Mammary epithelial cell (primary cell): ENCODE results near the gene RNF214.

Source experiments
- EZH2 ChIP-seq: IDR thresholded peaks from 2 replicates; pipeline ENCODE4 v1.6.1; 2012; ENCODE audit warnings: low read length, inconsistent platforms, borderline replicate concordance
- TF ChIP-seq, protein P1 (sequence below), 2 donors: IDR thresholded peaks in 1 of 2; conservative IDR thresholded peaks in 1 of 2; 2 replicates each; pipeline ENCODE4 v1.5.1; 2011 to 2012; ENCODE audit warnings: inconsistent platforms in 2 of 2, low read length in 2 of 2, mild to moderate bottlenecking in 2 of 2, control low read depth in 1 of 2, low read depth in 1 of 2; ENCODE audit not compliant: insufficient read depth in 1 of 2; ENCODE audit errors: extremely low read depth in 1 of 2

DNA sequence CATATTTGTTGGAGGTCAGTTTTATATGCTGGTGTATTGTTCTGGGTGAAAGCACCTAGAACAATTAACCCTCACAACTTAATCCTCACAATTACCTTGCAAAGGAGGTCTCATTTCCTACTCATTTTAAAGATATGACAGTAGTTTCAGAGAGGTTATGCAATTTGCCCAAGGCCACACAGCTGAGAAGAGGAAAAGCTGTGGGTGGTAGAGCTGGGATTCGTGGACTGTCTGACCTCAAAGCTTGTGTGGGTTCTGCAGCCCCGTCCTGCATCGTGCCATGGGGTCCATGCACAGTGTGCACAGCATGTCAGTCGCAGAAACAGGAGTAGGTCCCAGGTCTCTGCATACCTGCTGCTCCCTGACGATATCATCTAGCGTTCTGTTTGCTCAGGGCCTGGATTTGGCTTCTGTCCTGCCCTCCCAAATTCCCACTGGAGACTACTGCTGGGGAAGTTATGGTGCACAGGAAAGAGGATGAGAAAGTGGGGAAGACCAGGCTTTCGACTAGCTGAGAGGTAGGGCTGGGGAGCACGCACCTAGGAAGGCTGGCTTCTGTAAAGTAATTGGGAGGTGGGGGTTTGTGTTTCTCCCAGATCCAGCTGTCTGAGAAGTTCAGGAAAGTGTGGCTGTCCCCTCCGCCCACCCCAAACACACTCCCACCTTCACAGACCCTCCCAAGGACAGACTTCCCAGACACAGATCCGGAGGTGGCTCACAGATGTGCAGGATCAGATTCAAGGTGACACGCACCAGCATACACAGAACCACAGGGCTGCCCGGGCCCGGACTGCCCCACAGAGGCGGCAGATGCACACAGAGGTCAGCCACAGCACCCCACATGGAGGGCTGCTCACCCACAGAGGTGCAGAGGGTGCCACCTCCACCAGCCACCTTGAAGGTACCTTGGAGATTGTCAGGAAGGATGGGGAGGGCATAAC lies 81.6 kb downstream of the RNF214 start:
- TF ChIP-seq, protein P1, sequence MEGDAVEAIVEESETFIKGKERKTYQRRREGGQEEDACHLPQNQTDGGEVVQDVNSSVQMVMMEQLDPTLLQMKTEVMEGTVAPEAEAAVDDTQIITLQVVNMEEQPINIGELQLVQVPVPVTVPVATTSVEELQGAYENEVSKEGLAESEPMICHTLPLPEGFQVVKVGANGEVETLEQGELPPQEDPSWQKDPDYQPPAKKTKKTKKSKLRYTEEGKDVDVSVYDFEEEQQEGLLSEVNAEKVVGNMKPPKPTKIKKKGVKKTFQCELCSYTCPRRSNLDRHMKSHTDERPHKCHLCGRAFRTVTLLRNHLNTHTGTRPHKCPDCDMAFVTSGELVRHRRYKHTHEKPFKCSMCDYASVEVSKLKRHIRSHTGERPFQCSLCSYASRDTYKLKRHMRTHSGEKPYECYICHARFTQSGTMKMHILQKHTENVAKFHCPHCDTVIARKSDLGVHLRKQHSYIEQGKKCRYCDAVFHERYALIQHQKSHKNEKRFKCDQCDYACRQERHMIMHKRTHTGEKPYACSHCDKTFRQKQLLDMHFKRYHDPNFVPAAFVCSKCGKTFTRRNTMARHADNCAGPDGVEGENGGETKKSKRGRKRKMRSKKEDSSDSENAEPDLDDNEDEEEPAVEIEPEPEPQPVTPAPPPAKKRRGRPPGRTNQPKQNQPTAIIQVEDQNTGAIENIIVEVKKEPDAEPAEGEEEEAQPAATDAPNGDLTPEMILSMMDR (conservative IDR thresholded peaks at IDR 0.05 in 1 of 2, IDR thresholded peaks at IDR 0.05 in 1 of 2; ENCODE audit: extremely low read depth in 1 of 2, insufficient read depth in 1 of 2, low read depth in 1 of 2, low read length in 2 of 2) = no peak
- no peak for TF ChIP-seq EZH2
